GM12892 (cell line): Measurements from ENCODE around the gene EPB41L2.

Source experiments
- POLR2A ChIP-seq: IDR thresholded peaks from 2 replicates; pipeline ENCODE4 v1.6.1; 2011; ENCODE audit warnings: low read depth, low read length, control low read depth
- POLR2AphosphoS5 ChIP-seq: IDR thresholded peaks from 2 replicates; pipeline ENCODE4 v1.6.1; 2011; ENCODE audit warnings: low read depth, low read length, control low read depth

DNA sequence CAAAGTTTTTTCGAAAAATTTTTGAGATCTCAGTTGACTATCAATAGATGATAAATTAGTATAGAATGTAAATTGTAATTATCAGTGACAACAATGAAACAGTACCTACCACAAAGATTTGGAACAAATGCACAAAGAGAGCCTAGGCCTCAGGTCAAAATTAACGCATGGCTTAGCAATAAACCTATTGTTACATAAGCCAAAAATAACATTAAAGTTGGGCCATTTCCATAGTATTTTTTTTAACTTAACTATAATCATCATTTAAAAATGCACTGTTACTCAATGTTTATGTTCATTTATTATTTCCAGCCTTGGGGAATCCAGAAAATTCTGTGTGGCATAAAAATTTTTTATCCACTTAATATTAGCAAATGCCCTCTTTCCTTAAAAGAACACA is 117.0 kb downstream of the EPB41L2 start:
- no peak for TF ChIP-seq POLR2AphosphoS5
- no peak for TF ChIP-seq POLR2A
